NB4 (cell line): ENCODE results near the gene RPS6KL1.

ENCODE experiments used
- DNase-seq: peaks from one replicate; pipeline ENCODE4 v3.0.0; 2010; ENCODE audit warnings: low read depth
- H3K4me3 ChIP-seq: one replicate; pipeline ENCODE4 v1.5.1; 2011; ENCODE audit warnings: mild to moderate bottlenecking, low read depth, low read length, moderate library complexity
- MYC ChIP-seq: IDR thresholded peaks from 2 replicates; pipeline ENCODE4 v1.6.1; 2011; ENCODE audit warnings: low read depth, low read length
- POLR2A ChIP-seq: IDR thresholded peaks from 2 replicates; pipeline ENCODE4 v1.6.1; 2011; ENCODE audit warnings: mild to moderate bottlenecking; ENCODE audit not compliant: insufficient read length; ENCODE audit errors: extremely low read depth
- TF ChIP-seq, protein P1 (sequence below): IDR thresholded peaks from one replicate; pipeline ENCODE4 v1.5.1; 2012; ENCODE audit warnings: low read depth, low read length
- TF ChIP-seq, protein P2 (sequence below): IDR thresholded peaks from 2 replicates; pipeline ENCODE4 v1.6.1; 2011; ENCODE audit warnings: low read depth, low read length

RPS6KL1 gene

DNA sequence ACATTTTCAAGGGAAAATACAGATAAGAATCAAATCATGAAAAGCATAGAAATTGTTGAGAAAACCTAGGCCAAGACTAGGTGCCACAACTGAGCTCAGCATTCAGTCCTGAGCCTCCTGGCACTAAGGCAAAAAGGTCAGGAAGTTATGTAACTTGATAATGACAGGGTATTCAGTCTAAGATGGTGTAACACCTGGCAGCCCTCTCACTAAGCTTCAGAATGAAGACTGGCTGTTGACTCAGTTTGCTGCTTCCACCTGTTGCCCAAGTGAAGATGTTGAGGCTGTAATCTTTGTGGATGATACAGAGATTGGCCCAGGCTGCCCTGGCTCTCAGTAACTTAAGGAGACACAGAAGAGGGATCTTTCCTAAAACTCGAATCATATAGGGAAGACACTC is 66.7 kb downstream of the RPS6KL1 start:
- peak; percentile 22 for DNase-seq
- H3K4me3 ChIP-seq: no peak overlapping the region
- TF ChIP-seq, protein P1, sequence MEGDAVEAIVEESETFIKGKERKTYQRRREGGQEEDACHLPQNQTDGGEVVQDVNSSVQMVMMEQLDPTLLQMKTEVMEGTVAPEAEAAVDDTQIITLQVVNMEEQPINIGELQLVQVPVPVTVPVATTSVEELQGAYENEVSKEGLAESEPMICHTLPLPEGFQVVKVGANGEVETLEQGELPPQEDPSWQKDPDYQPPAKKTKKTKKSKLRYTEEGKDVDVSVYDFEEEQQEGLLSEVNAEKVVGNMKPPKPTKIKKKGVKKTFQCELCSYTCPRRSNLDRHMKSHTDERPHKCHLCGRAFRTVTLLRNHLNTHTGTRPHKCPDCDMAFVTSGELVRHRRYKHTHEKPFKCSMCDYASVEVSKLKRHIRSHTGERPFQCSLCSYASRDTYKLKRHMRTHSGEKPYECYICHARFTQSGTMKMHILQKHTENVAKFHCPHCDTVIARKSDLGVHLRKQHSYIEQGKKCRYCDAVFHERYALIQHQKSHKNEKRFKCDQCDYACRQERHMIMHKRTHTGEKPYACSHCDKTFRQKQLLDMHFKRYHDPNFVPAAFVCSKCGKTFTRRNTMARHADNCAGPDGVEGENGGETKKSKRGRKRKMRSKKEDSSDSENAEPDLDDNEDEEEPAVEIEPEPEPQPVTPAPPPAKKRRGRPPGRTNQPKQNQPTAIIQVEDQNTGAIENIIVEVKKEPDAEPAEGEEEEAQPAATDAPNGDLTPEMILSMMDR: no peak
- TF ChIP-seq MYC (no peak), POLR2A (no peak)
- TF ChIP-seq, protein P2, sequence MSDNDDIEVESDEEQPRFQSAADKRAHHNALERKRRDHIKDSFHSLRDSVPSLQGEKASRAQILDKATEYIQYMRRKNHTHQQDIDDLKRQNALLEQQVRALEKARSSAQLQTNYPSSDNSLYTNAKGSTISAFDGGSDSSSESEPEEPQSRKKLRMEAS: no peak

DNA sequence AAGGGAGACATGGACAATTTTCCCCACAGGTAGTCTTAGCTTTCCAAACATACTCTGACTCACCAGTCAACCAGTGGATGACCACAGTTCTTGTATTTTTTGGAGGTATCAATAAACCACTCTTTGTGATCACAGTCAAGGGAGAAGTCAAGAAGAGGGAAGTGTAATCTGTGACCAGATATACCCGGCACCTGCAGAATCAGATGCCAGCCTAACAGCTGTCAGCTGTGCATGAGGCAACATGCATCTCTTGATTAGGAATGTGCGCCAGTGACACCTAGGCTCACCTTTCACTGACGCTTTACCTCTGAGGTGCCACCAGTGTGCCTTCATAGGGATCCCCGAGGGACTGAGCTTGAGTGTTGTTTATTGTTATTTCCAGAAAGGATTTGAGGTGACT is 67.1 kb downstream of the RPS6KL1 start:
- H3K4me3 ChIP-seq: no peak overlapping the region
- TF ChIP-seq MYC: no peak
- TF ChIP-seq, protein P2: no peak
- no peak for TF ChIP-seq POLR2A
- TF ChIP-seq, protein P1: no peak
- no peak for DNase-seq

DNA sequence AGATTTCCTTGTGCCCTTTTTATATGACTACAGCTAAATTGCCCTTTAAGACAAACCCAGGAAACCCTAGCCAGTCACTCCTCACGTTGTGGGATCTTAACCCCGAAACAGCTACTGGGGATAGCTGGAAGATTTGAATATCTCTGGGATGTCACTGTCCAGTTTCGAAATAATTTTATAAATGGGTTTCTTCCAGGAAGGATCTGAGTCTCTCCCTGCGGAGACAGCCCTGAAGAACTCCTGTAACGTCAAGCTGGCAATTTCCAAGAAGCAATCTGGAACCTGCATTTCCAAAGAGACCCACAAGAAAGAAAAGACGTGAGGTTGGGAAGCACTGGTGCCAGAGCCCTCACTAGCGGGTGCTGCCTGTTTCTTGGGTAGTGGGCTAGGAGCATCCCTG is 68.0 kb downstream of the RPS6KL1 start:
- TF ChIP-seq, protein P1: no peak
- no peak for TF ChIP-seq POLR2A
- TF ChIP-seq, protein P2: no peak
- no peak for TF ChIP-seq MYC
- no peak overlapping the region for H3K4me3 ChIP-seq
- DNase-seq: no peak
